Measurements from ENCODE around the gene CCDC190. TPM values are rescaled to one million over a fixed set of nuclear protein-coding genes. Genes with fewer than 3 reads are reported as not detected.

Gene CCDC190
- total and polyA plus RNA-seq, 2 experiments from 2014 or later: not detected

DNA sequence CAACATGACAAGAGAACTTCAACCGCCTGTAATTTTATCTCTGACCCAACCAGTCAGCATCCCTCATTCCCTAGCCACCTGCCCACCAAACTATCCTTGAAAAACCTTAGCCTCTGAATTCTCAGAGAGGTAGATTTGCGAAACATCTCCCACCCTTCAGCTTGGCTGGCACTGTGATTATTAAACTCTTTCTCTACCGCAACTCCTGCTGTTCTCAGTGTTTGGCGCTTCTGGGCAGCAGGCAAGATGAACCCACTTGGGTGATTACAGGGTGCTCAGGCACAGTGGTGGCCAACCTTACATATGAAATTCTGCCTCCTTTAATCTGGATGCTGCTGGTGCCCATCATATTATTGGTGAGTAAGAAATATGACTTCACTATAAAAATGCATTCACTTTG is 22.1 kb downstream of the CCDC190 start:
- no peak overlapping the region for H3K27ac ChIP-seq (ENCODE audit: low read depth)
- H3F3A ChIP-seq (replicated peaks; ENCODE audit: low read depth): no peaks in the 10 kb centered on the region
- H3K4me1 Mint-ChIP-seq: no peaks in the 10 kb centered on the region; the same call in 2 of the 3 replicates
- no peak overlapping the region for H3K4me2 ChIP-seq
- peaks cover 14% of the 10 kb centered on the region; the same call in 2 of the 3 replicates for H3K9me3 Mint-ChIP-seq
- ATAC-seq (no peak), DNase-seq (ENCODE audit: low spot score) (no peak)
- H3K36me3 ChIP-seq (ENCODE audit: insufficient read depth): peaks cover 11% of the 10 kb centered on the region; the same call in 1 of the 2 replicates
- no peak overlapping the region for H3K4me3 ChIP-seq
- TF ChIP-seq, protein P1, sequence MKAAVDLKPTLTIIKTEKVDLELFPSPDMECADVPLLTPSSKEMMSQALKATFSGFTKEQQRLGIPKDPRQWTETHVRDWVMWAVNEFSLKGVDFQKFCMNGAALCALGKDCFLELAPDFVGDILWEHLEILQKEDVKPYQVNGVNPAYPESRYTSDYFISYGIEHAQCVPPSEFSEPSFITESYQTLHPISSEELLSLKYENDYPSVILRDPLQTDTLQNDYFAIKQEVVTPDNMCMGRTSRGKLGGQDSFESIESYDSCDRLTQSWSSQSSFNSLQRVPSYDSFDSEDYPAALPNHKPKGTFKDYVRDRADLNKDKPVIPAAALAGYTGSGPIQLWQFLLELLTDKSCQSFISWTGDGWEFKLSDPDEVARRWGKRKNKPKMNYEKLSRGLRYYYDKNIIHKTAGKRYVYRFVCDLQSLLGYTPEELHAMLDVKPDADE (IDR thresholded peaks at IDR 0.05): no peak
- TF ChIP-seq EZH2phosphoT487 (IDR thresholded peaks at IDR 0.05; ENCODE audit: unreplicated experiment): no peak
- no peak for TF ChIP-seq EZH2 (IDR thresholded peaks at IDR 0.05; ENCODE audit: low read depth, unreplicated experiment)
- TF ChIP-seq, protein P2, sequence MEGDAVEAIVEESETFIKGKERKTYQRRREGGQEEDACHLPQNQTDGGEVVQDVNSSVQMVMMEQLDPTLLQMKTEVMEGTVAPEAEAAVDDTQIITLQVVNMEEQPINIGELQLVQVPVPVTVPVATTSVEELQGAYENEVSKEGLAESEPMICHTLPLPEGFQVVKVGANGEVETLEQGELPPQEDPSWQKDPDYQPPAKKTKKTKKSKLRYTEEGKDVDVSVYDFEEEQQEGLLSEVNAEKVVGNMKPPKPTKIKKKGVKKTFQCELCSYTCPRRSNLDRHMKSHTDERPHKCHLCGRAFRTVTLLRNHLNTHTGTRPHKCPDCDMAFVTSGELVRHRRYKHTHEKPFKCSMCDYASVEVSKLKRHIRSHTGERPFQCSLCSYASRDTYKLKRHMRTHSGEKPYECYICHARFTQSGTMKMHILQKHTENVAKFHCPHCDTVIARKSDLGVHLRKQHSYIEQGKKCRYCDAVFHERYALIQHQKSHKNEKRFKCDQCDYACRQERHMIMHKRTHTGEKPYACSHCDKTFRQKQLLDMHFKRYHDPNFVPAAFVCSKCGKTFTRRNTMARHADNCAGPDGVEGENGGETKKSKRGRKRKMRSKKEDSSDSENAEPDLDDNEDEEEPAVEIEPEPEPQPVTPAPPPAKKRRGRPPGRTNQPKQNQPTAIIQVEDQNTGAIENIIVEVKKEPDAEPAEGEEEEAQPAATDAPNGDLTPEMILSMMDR (conservative IDR thresholded peaks at IDR 0.05; ENCODE audit: low read depth in 2 of 2): no peak
- TF ChIP-seq NANOG (IDR thresholded peaks at IDR 0.05; ENCODE audit: borderline replicate concordance): no peak
- no peak for TF ChIP-seq POLR2AphosphoS5 (IDR thresholded peaks at IDR 0.05; ENCODE audit: low read depth)
- TF ChIP-seq, protein P3, sequence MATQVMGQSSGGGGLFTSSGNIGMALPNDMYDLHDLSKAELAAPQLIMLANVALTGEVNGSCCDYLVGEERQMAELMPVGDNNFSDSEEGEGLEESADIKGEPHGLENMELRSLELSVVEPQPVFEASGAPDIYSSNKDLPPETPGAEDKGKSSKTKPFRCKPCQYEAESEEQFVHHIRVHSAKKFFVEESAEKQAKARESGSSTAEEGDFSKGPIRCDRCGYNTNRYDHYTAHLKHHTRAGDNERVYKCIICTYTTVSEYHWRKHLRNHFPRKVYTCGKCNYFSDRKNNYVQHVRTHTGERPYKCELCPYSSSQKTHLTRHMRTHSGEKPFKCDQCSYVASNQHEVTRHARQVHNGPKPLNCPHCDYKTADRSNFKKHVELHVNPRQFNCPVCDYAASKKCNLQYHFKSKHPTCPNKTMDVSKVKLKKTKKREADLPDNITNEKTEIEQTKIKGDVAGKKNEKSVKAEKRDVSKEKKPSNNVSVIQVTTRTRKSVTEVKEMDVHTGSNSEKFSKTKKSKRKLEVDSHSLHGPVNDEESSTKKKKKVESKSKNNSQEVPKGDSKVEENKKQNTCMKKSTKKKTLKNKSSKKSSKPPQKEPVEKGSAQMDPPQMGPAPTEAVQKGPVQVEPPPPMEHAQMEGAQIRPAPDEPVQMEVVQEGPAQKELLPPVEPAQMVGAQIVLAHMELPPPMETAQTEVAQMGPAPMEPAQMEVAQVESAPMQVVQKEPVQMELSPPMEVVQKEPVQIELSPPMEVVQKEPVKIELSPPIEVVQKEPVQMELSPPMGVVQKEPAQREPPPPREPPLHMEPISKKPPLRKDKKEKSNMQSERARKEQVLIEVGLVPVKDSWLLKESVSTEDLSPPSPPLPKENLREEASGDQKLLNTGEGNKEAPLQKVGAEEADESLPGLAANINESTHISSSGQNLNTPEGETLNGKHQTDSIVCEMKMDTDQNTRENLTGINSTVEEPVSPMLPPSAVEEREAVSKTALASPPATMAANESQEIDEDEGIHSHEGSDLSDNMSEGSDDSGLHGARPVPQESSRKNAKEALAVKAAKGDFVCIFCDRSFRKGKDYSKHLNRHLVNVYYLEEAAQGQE (IDR thresholded peaks at IDR 0.05; ENCODE audit: unreplicated experiment): no peak
- no peak for TF ChIP-seq STAT1 (IDR thresholded peaks at IDR 0.05; ENCODE audit: unreplicated experiment)
- TF ChIP-seq, protein P4, sequence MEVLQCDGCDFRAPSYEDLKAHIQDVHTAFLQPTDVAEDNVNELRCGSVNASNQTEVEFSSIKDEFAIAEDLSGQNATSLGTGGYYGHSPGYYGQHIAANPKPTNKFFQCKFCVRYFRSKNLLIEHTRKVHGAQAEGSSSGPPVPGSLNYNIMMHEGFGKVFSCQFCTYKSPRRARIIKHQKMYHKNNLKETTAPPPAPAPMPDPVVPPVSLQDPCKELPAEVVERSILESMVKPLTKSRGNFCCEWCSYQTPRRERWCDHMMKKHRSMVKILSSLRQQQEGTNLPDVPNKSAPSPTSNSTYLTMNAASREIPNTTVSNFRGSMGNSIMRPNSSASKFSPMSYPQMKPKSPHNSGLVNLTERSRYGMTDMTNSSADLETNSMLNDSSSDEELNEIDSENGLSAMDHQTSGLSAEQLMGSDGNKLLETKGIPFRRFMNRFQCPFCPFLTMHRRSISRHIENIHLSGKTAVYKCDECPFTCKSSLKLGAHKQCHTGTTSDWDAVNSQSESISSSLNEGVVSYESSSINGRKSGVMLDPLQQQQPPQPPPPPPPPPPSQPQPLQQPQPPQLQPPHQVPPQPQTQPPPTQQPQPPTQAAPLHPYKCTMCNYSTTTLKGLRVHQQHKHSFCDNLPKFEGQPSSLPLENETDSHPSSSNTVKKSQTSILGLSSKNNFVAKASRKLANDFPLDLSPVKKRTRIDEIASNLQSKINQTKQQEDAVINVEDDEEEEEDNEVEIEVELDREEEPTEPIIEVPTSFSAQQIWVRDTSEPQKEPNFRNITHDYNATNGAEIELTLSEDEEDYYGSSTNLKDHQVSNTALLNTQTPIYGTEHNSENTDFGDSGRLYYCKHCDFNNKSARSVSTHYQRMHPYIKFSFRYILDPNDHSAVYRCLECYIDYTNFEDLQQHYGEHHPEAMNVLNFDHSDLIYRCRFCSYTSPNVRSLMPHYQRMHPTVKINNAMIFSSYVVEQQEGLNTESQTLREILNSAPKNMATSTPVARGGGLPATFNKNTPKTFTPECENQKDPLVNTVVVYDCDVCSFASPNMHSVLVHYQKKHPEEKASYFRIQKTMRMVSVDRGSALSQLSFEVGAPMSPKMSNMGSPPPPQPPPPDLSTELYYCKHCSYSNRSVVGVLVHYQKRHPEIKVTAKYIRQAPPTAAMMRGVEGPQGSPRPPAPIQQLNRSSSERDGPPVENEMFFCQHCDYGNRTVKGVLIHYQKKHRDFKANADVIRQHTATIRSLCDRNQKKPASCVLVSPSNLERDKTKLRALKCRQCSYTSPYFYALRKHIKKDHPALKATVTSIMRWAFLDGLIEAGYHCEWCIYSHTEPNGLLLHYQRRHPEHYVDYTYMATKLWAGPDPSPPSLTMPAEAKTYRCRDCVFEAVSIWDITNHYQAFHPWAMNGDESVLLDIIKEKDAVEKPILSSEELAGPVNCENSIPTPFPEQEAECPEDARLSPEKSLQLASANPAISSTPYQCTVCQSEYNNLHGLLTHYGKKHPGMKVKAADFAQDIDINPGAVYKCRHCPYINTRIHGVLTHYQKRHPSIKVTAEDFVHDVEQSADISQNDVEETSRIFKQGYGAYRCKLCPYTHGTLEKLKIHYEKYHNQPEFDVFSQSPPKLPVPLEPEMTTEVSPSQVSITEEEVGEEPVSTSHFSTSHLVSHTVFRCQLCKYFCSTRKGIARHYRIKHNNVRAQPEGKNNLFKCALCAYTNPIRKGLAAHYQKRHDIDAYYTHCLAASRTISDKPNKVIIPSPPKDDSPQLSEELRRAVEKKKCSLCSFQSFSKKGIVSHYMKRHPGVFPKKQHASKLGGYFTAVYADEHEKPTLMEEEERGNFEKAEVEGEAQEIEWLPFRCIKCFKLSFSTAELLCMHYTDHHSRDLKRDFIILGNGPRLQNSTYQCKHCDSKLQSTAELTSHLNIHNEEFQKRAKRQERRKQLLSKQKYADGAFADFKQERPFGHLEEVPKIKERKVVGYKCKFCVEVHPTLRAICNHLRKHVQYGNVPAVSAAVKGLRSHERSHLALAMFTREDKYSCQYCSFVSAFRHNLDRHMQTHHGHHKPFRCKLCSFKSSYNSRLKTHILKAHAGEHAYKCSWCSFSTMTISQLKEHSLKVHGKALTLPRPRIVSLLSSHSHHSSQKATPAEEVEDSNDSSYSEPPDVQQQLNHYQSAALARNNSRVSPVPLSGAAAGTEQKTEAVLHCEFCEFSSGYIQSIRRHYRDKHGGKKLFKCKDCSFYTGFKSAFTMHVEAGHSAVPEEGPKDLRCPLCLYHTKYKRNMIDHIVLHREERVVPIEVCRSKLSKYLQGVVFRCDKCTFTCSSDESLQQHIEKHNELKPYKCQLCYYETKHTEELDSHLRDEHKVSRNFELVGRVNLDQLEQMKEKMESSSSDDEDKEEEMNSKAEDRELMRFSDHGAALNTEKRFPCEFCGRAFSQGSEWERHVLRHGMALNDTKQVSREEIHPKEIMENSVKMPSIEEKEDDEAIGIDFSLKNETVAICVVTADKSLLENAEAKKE (CRISPR knock-in tag; IDR thresholded peaks at IDR 0.05): no peak
- TF ChIP-seq CREB1 (CRISPR knock-in tag; IDR thresholded peaks at IDR 0.05; ENCODE audit: low read depth): no peak
- TF ChIP-seq ZNF331 (CRISPR knock-in tag; IDR thresholded peaks at IDR 0.05; ENCODE audit: low read depth): no peak
- no peak for TF ChIP-seq JUNB (IDR thresholded peaks at IDR 0.05; ENCODE audit: unreplicated experiment)
- no peaks in the 10 kb centered on the region for H4K20me1 ChIP-seq (replicated peaks; ENCODE audit: insufficient read depth)
- peaks cover 6% of the 10 kb centered on the region for H3K36me3 Mint-ChIP-seq (ENCODE audit: low read depth)
- H2AFZ ChIP-seq: no peak overlapping the region
- H3K27me3 ChIP-seq (ENCODE audit: insufficient read depth): no peaks in the 10 kb centered on the region
- H3K79me2 ChIP-seq (replicated peaks; ENCODE audit: insufficient read depth): no peaks in the 10 kb centered on the region
- peaks cover 5% of the 10 kb centered on the region for H3K27me3 Mint-ChIP-seq (ENCODE audit: insufficient read depth, low read depth, poor library complexity)
- no peaks in the 10 kb centered on the region for H3K4me1 ChIP-seq (ENCODE audit: insufficient read depth)
- peaks cover 4% of the 10 kb centered on the region; the same call in 1 of the 2 replicates for H3K9me2 ChIP-seq (ENCODE audit: insufficient read depth)
- no peak overlapping the region for H3K27ac Mint-ChIP-seq
- no peak overlapping the region for H3K4me3 Mint-ChIP-seq
